ENCODE results near the gene SNPH. TPM values are rescaled to one million over a fixed set of nuclear protein-coding genes. Genes with fewer than 3 reads are reported as not detected.
"Not testable (repeated sequence)": the region's sequence is repeated elsewhere in the genome, so short reads cannot be mapped to it uniquely, and the experiment has no call there.

SNPH gene
- total and polyA plus RNA-seq, 2 donors: 0.71 to 2.2 TPM

GRCh38 chr20:1232286-1233111, 33.6 kb upstream of the SNPH start:
- DNase-seq (ENCODE audit: low read depth in 6 of 9, low spot score in 9 of 9): no peak
- H3K27me3 ChIP-seq (ENCODE audit: control insufficient read depth in 2 of 2, insufficient read depth in 1 of 2, low read length in 1 of 2): peaks cover 4 to 20% of the 10 kb centered on the region in 2 donors
- H3K27ac ChIP-seq (ENCODE audit: low read depth in 1 of 2, low read length in 1 of 2): no peak overlapping the region
- H3K36me3 ChIP-seq (ENCODE audit: control insufficient read depth in 2 of 2, insufficient read depth in 2 of 2, low read length in 1 of 2): no peaks in the 10 kb centered on the region
- 96% methylated on average over 3 of the region's 3 CpGs for WGBS
- no peak overlapping the region for H3K4me3 ChIP-seq (ENCODE audit: low read length in 2 of 2)
- H3K9me3 ChIP-seq (ENCODE audit: control insufficient read depth in 2 of 2, insufficient read depth in 1 of 2, low read length in 1 of 2): no peaks in the 10 kb centered on the region
- H3K4me1 ChIP-seq (ENCODE audit: control insufficient read depth in 2 of 2, insufficient read depth in 2 of 2, low read length in 2 of 2): no peaks in the 10 kb centered on the region

- Histone ChIP-seq H3K4me3 (ENCODE audit: low read length in 2 of 2) (no peak overlapping the region), H3K27me3 (ENCODE audit: control insufficient read depth in 2 of 2, insufficient read depth in 1 of 2, low read length in 1 of 2) (no peaks in the 10 kb centered on the region), H3K36me3 (ENCODE audit: control insufficient read depth in 2 of 2, insufficient read depth in 2 of 2, low read length in 1 of 2) (no peaks in the 10 kb centered on the region), H3K4me1 (ENCODE audit: control insufficient read depth in 2 of 2, insufficient read depth in 2 of 2, low read length in 2 of 2) (no peaks in the 10 kb centered on the region), H3K9me3 (ENCODE audit: control insufficient read depth in 2 of 2, insufficient read depth in 1 of 2, low read length in 1 of 2) (no peaks in the 10 kb centered on the region), H3K27ac (ENCODE audit: low read depth in 1 of 2, low read length in 1 of 2) (no peak overlapping the region)
- WGBS: 96% methylated on average over 5 of the region's 5 CpGs
- DNase-seq (ENCODE audit: low read depth in 6 of 9, low spot score in 9 of 9): no peak
Observed at GRCh38 chr20:1240549-1240948, 25.5 kb upstream of the SNPH start.

GRCh38 chr20:1241456-1241855, 24.6 kb upstream of the SNPH start:
- Histone ChIP-seq H3K4me1 (ENCODE audit: control insufficient read depth in 2 of 2, insufficient read depth in 2 of 2, low read length in 2 of 2) (no peaks in the 10 kb centered on the region), H3K27ac (ENCODE audit: low read depth in 1 of 2, low read length in 1 of 2) (no peak overlapping the region), H3K4me3 (ENCODE audit: low read length in 2 of 2) (no peak overlapping the region), H3K9me3 (ENCODE audit: control insufficient read depth in 2 of 2, insufficient read depth in 1 of 2, low read length in 1 of 2) (no peaks in the 10 kb centered on the region), H3K27me3 (ENCODE audit: control insufficient read depth in 2 of 2, insufficient read depth in 1 of 2, low read length in 1 of 2) (no peaks in the 10 kb centered on the region), H3K36me3 (ENCODE audit: control insufficient read depth in 2 of 2, insufficient read depth in 2 of 2, low read length in 1 of 2) (no peaks in the 10 kb centered on the region)
- DNase-seq (ENCODE audit: low read depth in 6 of 9, low spot score in 9 of 9): no peak

- WGBS: 83% methylated on average over 3 of the region's 3 CpGs
- Histone ChIP-seq H3K4me1 (ENCODE audit: control insufficient read depth in 2 of 2, insufficient read depth in 2 of 2, low read length in 2 of 2) (no peaks in the 10 kb centered on the region), H3K4me3 (ENCODE audit: low read length in 2 of 2) (no peak overlapping the region), H3K36me3 (ENCODE audit: control insufficient read depth in 2 of 2, insufficient read depth in 2 of 2, low read length in 1 of 2) (no peaks in the 10 kb centered on the region), H3K9me3 (ENCODE audit: control insufficient read depth in 2 of 2, insufficient read depth in 1 of 2, low read length in 1 of 2) (no peaks in the 10 kb centered on the region), H3K27ac (ENCODE audit: low read depth in 1 of 2, low read length in 1 of 2) (no peak overlapping the region), H3K27me3 (ENCODE audit: control insufficient read depth in 2 of 2, insufficient read depth in 1 of 2, low read length in 1 of 2) (no peaks in the 10 kb centered on the region)
- no peak for DNase-seq (ENCODE audit: low read depth in 6 of 9, low spot score in 9 of 9)
Observed at GRCh38 chr20:1242099-1242498, 24.0 kb upstream of the SNPH start.

- Histone ChIP-seq H3K27ac (ENCODE audit: low read depth in 1 of 2, low read length in 1 of 2) (no peak overlapping the region), H3K36me3 (ENCODE audit: control insufficient read depth in 2 of 2, insufficient read depth in 2 of 2, low read length in 1 of 2) (no peaks in the 10 kb centered on the region), H3K27me3 (ENCODE audit: control insufficient read depth in 2 of 2, insufficient read depth in 1 of 2, low read length in 1 of 2) (no peaks in the 10 kb centered on the region), H3K9me3 (ENCODE audit: control insufficient read depth in 2 of 2, insufficient read depth in 1 of 2, low read length in 1 of 2) (no peaks in the 10 kb centered on the region), H3K4me3 (ENCODE audit: low read length in 2 of 2) (no peak overlapping the region), H3K4me1 (ENCODE audit: control insufficient read depth in 2 of 2, insufficient read depth in 2 of 2, low read length in 2 of 2) (no peaks in the 10 kb centered on the region)
- 12% methylated on average over 2 of the region's 2 CpGs for WGBS
- no peak for DNase-seq (ENCODE audit: low read depth in 6 of 9, low spot score in 9 of 9)
Observed at GRCh38 chr20:1242530-1242929, 23.6 kb upstream of the SNPH start.

GRCh38 chr20:1245578-1245977, 20.5 kb upstream of the SNPH start:
- no peaks in the 10 kb centered on the region for H3K27me3 ChIP-seq (ENCODE audit: control insufficient read depth in 2 of 2, insufficient read depth in 1 of 2, low read length in 1 of 2)
- no peak for DNase-seq (ENCODE audit: low read depth in 6 of 9, low spot score in 9 of 9)
- H3K27ac ChIP-seq (ENCODE audit: low read depth in 1 of 2, low read length in 1 of 2): no peak overlapping the region
- no peaks in the 10 kb centered on the region for H3K9me3 ChIP-seq (ENCODE audit: control insufficient read depth in 2 of 2, insufficient read depth in 1 of 2, low read length in 1 of 2)
- no peaks in the 10 kb centered on the region for H3K4me1 ChIP-seq (ENCODE audit: control insufficient read depth in 2 of 2, insufficient read depth in 2 of 2, low read length in 2 of 2)
- no peaks in the 10 kb centered on the region for H3K36me3 ChIP-seq (ENCODE audit: control insufficient read depth in 2 of 2, insufficient read depth in 2 of 2, low read length in 1 of 2)
- WGBS: 84% methylated on average over 2 of the region's 2 CpGs
- H3K4me3 ChIP-seq (ENCODE audit: low read length in 2 of 2): no peak overlapping the region

- Histone ChIP-seq H3K4me1 (ENCODE audit: control insufficient read depth in 2 of 2, insufficient read depth in 2 of 2, low read length in 2 of 2) (no peaks in the 10 kb centered on the region), H3K36me3 (ENCODE audit: control insufficient read depth in 2 of 2, insufficient read depth in 2 of 2, low read length in 1 of 2) (no peaks in the 10 kb centered on the region), H3K4me3 (ENCODE audit: low read length in 2 of 2) (no peak overlapping the region), H3K9me3 (ENCODE audit: control insufficient read depth in 2 of 2, insufficient read depth in 1 of 2, low read length in 1 of 2) (no peaks in the 10 kb centered on the region), H3K27me3 (ENCODE audit: control insufficient read depth in 2 of 2, insufficient read depth in 1 of 2, low read length in 1 of 2) (no peaks in the 10 kb centered on the region), H3K27ac (ENCODE audit: low read depth in 1 of 2, low read length in 1 of 2) (no peak overlapping the region)
- no peak for DNase-seq (ENCODE audit: low read depth in 6 of 9, low spot score in 9 of 9)
Observed at GRCh38 chr20:1247689-1248088, 18.4 kb upstream of the SNPH start.

- H3K4me1 ChIP-seq (ENCODE audit: control insufficient read depth in 2 of 2, insufficient read depth in 2 of 2, low read length in 2 of 2); H3K4me3 ChIP-seq (ENCODE audit: low read length in 2 of 2); H3K9me3 ChIP-seq (ENCODE audit: control insufficient read depth in 2 of 2, insufficient read depth in 1 of 2, low read length in 1 of 2); H3K27ac ChIP-seq (ENCODE audit: low read depth in 1 of 2, low read length in 1 of 2); H3K27me3 ChIP-seq (ENCODE audit: control insufficient read depth in 2 of 2, insufficient read depth in 1 of 2, low read length in 1 of 2); H3K36me3 ChIP-seq (ENCODE audit: control insufficient read depth in 2 of 2, insufficient read depth in 2 of 2, low read length in 1 of 2); DNase-seq (ENCODE audit: low read depth in 6 of 9, low spot score in 9 of 9): not testable (repeated sequence)
- WGBS: 97% methylated on average over 2 of the region's 2 CpGs
Observed at GRCh38 chr20:1250282-1250681, 15.8 kb upstream of the SNPH start.

GRCh38 chr20:1252416-1252815, 13.7 kb upstream of the SNPH start:
- Histone ChIP-seq H3K36me3 (ENCODE audit: control insufficient read depth in 2 of 2, insufficient read depth in 2 of 2, low read length in 1 of 2) (no peaks in the 10 kb centered on the region), H3K9me3 (ENCODE audit: control insufficient read depth in 2 of 2, insufficient read depth in 1 of 2, low read length in 1 of 2) (no peaks in the 10 kb centered on the region), H3K4me3 (ENCODE audit: low read length in 2 of 2) (no peak overlapping the region), H3K27me3 (ENCODE audit: control insufficient read depth in 2 of 2, insufficient read depth in 1 of 2, low read length in 1 of 2) (no peaks in the 10 kb centered on the region), H3K4me1 (ENCODE audit: control insufficient read depth in 2 of 2, insufficient read depth in 2 of 2, low read length in 2 of 2) (no peaks in the 10 kb centered on the region), H3K27ac (ENCODE audit: low read depth in 1 of 2, low read length in 1 of 2) (no peak overlapping the region)
- DNase-seq (ENCODE audit: low read depth in 6 of 9, low spot score in 9 of 9): no peak
- WGBS: 80% methylated on average over 3 of the region's 3 CpGs
